Measurements from ENCODE around the gene TLE7. TPM values are rescaled to one million over a fixed set of nuclear protein-coding genes. Genes with fewer than 3 reads are reported as not detected.
A peak's percentile ranks its signal among the peaks of the same experiment; 100 is the strongest.

TLE7 gene
- total RNA-seq, 2 donors from 2014 or later, result not detected

- peak in 1 of 2 donors; percentile 60 for ATAC-seq
- Mint-ChIP-seq H3K4me1 (ENCODE audit: low read depth in 2 of 2) (no peaks in the 10 kb centered on the region), H3K27me3 (peaks cover 26 to 32% of the 10 kb centered on the region in 2 donors), H3K27ac (no peak overlapping the region), H3K4me3 (no peak overlapping the region), H3K9me3 (no peaks in the 10 kb centered on the region), H3K36me3 (no peaks in the 10 kb centered on the region)
- no peak for DNase-seq (ENCODE audit: low spot score)
These were observed 19.9 kb downstream of the TLE7 start for GRCh38 chr16:71421911-71422310.

GRCh38 chr16:71414038-71414437 lies 27.8 kb downstream of the TLE7 start:
- peaks cover 0 to 2% of the 10 kb centered on the region in 2 donors for H3K4me1 Mint-ChIP-seq (ENCODE audit: low read depth in 2 of 2)
- ATAC-seq (no peak), DNase-seq (ENCODE audit: low spot score) (no peak)
- no peaks in the 10 kb centered on the region for H3K36me3 Mint-ChIP-seq
- H3K4me3 Mint-ChIP-seq, result no peak overlapping the region
- peaks cover 33 to 41% of the 10 kb centered on the region in 2 donors for H3K27me3 Mint-ChIP-seq
- H3K27ac Mint-ChIP-seq, result no peak overlapping the region
- no peaks in the 10 kb centered on the region for H3K9me3 Mint-ChIP-seq

- no peak for DNase-seq (ENCODE audit: low spot score)
- Mint-ChIP-seq H3K4me1 (ENCODE audit: low read depth in 2 of 2) (peaks cover 0 to 2% of the 10 kb centered on the region in 2 donors), H3K4me3 (no peak overlapping the region), H3K27ac (no peak overlapping the region), H3K27me3 (peaks cover 31 to 43% of the 10 kb centered on the region in 2 donors), H3K9me3 (no peaks in the 10 kb centered on the region), H3K36me3 (no peaks in the 10 kb centered on the region)
- ATAC-seq, result no peak
These were observed 28.5 kb downstream of the TLE7 start for GRCh38 chr16:71413341-71413740.

DNA sequence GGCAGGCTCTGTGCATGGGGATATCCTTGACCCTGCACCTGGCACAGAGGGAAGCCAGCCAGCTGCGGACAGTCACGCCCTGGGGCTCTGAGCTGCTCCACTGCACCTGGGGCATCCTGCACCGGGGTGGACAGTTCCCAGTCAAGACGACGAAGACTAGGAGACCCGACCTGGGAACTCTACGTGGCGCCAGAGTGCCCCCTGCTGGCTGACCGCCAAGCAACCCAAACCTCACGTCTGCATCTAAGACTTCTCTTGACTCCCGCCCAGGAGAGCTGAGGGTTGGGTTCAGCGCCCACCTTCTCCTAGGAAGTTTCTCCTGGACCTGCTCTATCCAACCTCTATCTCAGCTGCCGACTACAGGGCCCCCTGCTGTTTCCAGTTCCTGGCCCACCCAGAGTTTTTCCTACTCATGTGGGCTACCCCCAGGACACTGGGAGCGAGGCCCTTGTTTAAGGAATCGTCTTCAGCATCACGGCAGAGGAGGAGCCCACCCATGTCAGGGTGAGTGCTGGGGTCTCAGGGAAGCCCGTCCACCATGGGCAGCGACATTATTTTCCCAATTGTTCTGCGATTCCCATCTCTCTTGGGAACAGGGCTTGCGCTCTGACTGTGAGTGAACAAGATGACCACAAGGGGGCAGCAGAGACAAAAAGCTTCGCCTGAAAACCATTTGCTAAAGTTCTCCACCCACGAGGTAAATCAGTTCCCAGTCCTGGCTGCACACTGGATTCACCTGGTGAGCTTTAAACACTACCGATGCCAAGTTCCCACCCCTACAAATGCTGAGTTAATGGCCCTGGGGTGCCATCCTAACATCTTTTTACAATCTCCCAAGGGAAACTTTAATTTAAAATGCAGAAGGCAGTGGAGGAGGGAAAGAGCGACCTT lies 29.3 kb downstream of the TLE7 start:
- DNase-seq (ENCODE audit: low spot score) (peak; percentile 71), ATAC-seq (peak; percentile 62 to 68)
- H3K4me1 Mint-ChIP-seq (ENCODE audit: low read depth in 2 of 2), result peaks cover 0 to 2% of the 10 kb centered on the region in 2 donors
- no peak overlapping the region for H3K4me3 Mint-ChIP-seq
- no peaks in the 10 kb centered on the region for H3K36me3 Mint-ChIP-seq
- no peaks in the 10 kb centered on the region for H3K9me3 Mint-ChIP-seq
- no peak overlapping the region for H3K27ac Mint-ChIP-seq
- peaks cover 32 to 47% of the 10 kb centered on the region in 2 donors for H3K27me3 Mint-ChIP-seq

GRCh38 chr16:71410146-71410545 lies 31.7 kb downstream of the TLE7 start:
- H3K27ac Mint-ChIP-seq, result no peak overlapping the region
- H3K9me3 Mint-ChIP-seq, result no peaks in the 10 kb centered on the region
- no peaks in the 10 kb centered on the region for H3K36me3 Mint-ChIP-seq
- H3K4me1 Mint-ChIP-seq (ENCODE audit: low read depth in 2 of 2), result peaks cover 0 to 2% of the 10 kb centered on the region in 2 donors
- ATAC-seq (no peak), DNase-seq (ENCODE audit: low spot score) (no peak)
- no peak overlapping the region for H3K4me3 Mint-ChIP-seq
- H3K27me3 Mint-ChIP-seq, result peaks cover 27 to 41% of the 10 kb centered on the region in 2 donors

GRCh38 chr16:71409011-71409775 lies 32.7 kb downstream of the TLE7 start:
- Mint-ChIP-seq H3K9me3 (no peaks in the 10 kb centered on the region), H3K36me3 (no peaks in the 10 kb centered on the region), H3K4me3 (no peak overlapping the region), H3K27ac (no peak overlapping the region), H3K27me3 (peaks cover 32 to 48% of the 10 kb centered on the region in 2 donors), H3K4me1 (ENCODE audit: low read depth in 2 of 2) (peaks cover 0 to 2% of the 10 kb centered on the region in 2 donors)
- ATAC-seq (no peak), DNase-seq (ENCODE audit: low spot score) (no peak)

DNA sequence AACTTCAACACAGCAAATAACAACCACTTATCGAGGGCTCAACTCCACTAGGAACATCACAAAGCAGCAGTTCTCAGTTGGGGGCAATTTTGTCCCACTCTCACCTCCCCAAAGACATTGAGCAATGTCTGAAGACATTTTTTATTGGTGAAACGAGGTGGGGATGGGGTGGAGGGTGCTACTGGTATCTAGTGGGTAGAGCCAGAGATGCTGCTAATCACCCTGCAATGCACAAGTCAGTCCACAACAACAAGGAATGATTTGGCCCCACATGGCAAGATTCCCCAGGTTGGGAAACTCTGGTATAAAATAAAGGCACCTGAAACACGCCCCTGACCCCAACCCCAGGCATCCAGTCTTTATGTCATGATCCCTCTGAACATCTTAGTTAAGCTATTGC lies 33.3 kb downstream of the TLE7 start:
- no peak for ATAC-seq
- DNase-seq (ENCODE audit: low spot score), result no peak
- no peak overlapping the region for H3K4me3 Mint-ChIP-seq
- peaks cover 32 to 49% of the 10 kb centered on the region in 2 donors for H3K27me3 Mint-ChIP-seq
- H3K9me3 Mint-ChIP-seq, result no peaks in the 10 kb centered on the region
- H3K4me1 Mint-ChIP-seq (ENCODE audit: low read depth in 2 of 2), result peaks cover 0 to 2% of the 10 kb centered on the region in 2 donors
- no peaks in the 10 kb centered on the region for H3K36me3 Mint-ChIP-seq
- H3K27ac Mint-ChIP-seq, result no peak overlapping the region

GRCh38 chr16:71407731-71408130 lies 34.1 kb downstream of the TLE7 start:
- peaks cover 33 to 49% of the 10 kb centered on the region in 2 donors for H3K27me3 Mint-ChIP-seq
- no peaks in the 10 kb centered on the region for H3K9me3 Mint-ChIP-seq
- DNase-seq (ENCODE audit: low spot score), result no peak

GRCh38 chr16:71406724-71407123 lies 35.1 kb downstream of the TLE7 start:
- DNase-seq (ENCODE audit: low spot score) (no peak), ATAC-seq (no peak)
- H3K4me3 Mint-ChIP-seq, result no peak overlapping the region
- no peaks in the 10 kb centered on the region for H3K36me3 Mint-ChIP-seq
- no peaks in the 10 kb centered on the region for H3K9me3 Mint-ChIP-seq
- H3K27me3 Mint-ChIP-seq, result peaks cover 37 to 49% of the 10 kb centered on the region in 2 donors
- H3K4me1 Mint-ChIP-seq (ENCODE audit: low read depth in 2 of 2), result no peaks in the 10 kb centered on the region
- H3K27ac Mint-ChIP-seq, result no peak overlapping the region

More at GRCh38 chr16:71407731-71408130, 34.1 kb downstream of the TLE7 start:
- ATAC-seq, result no peak
- no peaks in the 10 kb centered on the region for H3K36me3 Mint-ChIP-seq
- H3K4me1 Mint-ChIP-seq (ENCODE audit: low read depth in 2 of 2), result peaks cover 0 to 2% of the 10 kb centered on the region in 2 donors
- no peak overlapping the region for H3K27ac Mint-ChIP-seq
- no peak overlapping the region for H3K4me3 Mint-ChIP-seq

DNA sequence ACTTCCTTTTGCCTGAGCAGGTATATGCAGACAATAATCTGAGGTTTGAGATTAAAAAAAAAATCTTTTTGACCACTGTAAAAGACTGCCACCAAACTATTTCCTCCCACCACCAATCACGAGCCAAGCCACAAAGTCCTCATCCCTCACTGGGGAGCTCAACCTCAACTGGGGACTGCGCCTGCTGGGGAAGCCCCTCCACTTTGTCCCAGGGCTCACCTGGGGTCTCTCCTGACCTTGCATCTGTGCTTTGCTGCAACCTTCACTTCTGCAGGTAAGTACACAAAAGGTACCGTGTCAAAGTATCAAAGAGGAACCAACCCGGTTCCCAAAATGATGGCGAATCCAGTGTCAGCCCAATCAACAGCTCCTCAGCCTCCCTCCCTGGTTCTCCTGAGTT lies 35.5 kb downstream of the TLE7 start:
- Mint-ChIP-seq H3K27ac (no peak overlapping the region), H3K4me3 (no peak overlapping the region), H3K4me1 (ENCODE audit: low read depth in 2 of 2) (no peaks in the 10 kb centered on the region), H3K36me3 (no peaks in the 10 kb centered on the region), H3K9me3 (no peaks in the 10 kb centered on the region), H3K27me3 (peaks cover 38 to 46% of the 10 kb centered on the region in 2 donors)
- DNase-seq (ENCODE audit: low spot score), result no peak
- ATAC-seq, result no peak

GRCh38 chr16:71404364-71404763 lies 37.5 kb downstream of the TLE7 start:
- no peak for ATAC-seq
- Mint-ChIP-seq H3K4me3 (no peak overlapping the region), H3K27ac (no peak overlapping the region), H3K36me3 (no peaks in the 10 kb centered on the region), H3K4me1 (ENCODE audit: low read depth in 2 of 2) (no peaks in the 10 kb centered on the region), H3K27me3 (peaks cover 29 to 34% of the 10 kb centered on the region in 2 donors), H3K9me3 (no peaks in the 10 kb centered on the region)
- DNase-seq (ENCODE audit: low spot score), result no peak

DNA sequence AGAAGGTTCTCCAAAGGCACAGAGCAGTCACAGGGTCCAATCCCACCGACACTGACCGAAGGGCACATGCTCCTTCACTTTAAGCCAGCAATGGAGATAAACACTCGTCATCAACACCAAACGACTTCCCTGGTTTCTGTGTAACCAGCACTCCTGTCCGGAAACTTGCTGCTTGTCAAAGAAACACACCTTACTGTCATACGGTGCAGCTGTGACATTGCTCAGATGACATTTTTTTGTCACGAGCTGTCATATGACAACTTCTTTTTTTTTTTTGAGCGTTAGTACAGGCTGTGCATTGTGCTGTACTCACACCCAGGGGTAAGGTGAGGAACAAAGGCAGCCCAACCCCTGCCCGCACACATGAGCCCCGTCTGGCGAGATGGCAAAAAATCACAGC lies 39.2 kb downstream of the TLE7 start:
- DNase-seq (ENCODE audit: low spot score) (no peak), ATAC-seq (no peak)
- Mint-ChIP-seq H3K4me1 (ENCODE audit: low read depth in 2 of 2) (no peaks in the 10 kb centered on the region), H3K4me3 (no peak overlapping the region), H3K9me3 (no peaks in the 10 kb centered on the region), H3K27me3 (peaks cover 22 to 23% of the 10 kb centered on the region in 2 donors), H3K36me3 (no peaks in the 10 kb centered on the region), H3K27ac (no peak overlapping the region)

DNA sequence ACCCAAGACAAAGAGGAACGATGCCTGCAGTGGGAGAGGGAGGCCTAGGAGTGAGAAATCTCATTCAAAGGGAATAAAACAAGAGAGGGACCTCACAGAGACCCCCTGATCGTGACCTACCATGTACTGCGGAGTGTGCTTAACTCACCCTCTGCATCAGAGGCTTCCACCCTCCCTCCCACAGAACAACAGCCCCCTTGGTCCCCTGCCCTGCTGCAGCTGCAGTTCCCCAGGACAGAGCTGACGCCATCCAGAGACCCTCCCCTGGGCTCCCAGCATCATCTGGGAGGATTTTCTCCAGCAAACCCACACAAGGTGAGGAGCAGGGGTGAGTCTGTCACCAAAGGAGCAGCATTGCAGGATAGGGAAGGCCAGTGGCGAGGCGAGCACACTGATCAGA lies 39.8 kb downstream of the TLE7 start:
- Mint-ChIP-seq H3K27me3 (peaks cover 19 to 21% of the 10 kb centered on the region in 2 donors), H3K27ac (no peak overlapping the region), H3K9me3 (no peaks in the 10 kb centered on the region), H3K4me1 (ENCODE audit: low read depth in 2 of 2) (no peaks in the 10 kb centered on the region), H3K4me3 (no peak overlapping the region), H3K36me3 (no peaks in the 10 kb centered on the region)
- DNase-seq (ENCODE audit: low spot score) (no peak), ATAC-seq (no peak)
